GM13977 (cell line): ENCODE data around the gene RPS27A.
"Not testable (repeated sequence)": the region's sequence is repeated elsewhere in the genome, so short reads cannot be mapped to it uniquely, and the experiment has no call there.

ENCODE experiments used
- DNase-seq: peaks from one replicate; pipeline ENCODE4 v3.0.0; 2012; ENCODE audit warnings: low spot score
- in situ Hi-C: fragments of 300-500 bp; cut with MboI; formaldehyde crosslinking; loops from one replicate; pipeline ENCODE4 v1.12.0; 2022; ENCODE audit warnings: low sequenced_read_pairs, low pct_unique_long_range_greater_than_20kb, mixed read lengths, inconsistent platforms; ENCODE audit not compliant: unreplicated experiment
- TF ChIP-seq, protein P1 (sequence below): IDR thresholded peaks from 2 replicates; pipeline ENCODE4 v1.5.1; 2012; ENCODE audit warnings: mild to moderate bottlenecking, control low read depth; ENCODE audit not compliant: insufficient read depth; ENCODE audit errors: extremely low read depth, missing control alignments

Gene RPS27A

DNA sequence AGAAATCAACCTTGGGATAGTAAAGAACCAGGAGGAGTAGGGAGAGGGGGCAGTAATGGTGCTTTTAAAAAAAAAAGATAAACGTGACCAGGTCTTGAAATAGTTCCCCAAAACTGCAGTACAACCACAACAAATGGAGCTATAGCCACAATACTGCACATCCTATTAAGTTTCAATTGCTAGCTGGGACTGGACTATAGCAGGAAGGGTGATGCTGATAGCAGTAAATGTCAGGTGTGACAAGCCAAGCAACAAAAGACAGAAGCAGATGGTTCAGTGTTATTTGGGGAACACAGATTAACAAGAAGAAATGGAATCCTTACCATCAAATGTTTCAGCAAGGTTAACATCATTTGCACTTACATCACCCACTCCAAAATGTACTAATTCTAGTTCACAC, 10.1 kb downstream of the RPS27A start:
- TF ChIP-seq, protein P1, sequence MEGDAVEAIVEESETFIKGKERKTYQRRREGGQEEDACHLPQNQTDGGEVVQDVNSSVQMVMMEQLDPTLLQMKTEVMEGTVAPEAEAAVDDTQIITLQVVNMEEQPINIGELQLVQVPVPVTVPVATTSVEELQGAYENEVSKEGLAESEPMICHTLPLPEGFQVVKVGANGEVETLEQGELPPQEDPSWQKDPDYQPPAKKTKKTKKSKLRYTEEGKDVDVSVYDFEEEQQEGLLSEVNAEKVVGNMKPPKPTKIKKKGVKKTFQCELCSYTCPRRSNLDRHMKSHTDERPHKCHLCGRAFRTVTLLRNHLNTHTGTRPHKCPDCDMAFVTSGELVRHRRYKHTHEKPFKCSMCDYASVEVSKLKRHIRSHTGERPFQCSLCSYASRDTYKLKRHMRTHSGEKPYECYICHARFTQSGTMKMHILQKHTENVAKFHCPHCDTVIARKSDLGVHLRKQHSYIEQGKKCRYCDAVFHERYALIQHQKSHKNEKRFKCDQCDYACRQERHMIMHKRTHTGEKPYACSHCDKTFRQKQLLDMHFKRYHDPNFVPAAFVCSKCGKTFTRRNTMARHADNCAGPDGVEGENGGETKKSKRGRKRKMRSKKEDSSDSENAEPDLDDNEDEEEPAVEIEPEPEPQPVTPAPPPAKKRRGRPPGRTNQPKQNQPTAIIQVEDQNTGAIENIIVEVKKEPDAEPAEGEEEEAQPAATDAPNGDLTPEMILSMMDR = no peak
- in situ Hi-C loops = no loop called here

DNA sequence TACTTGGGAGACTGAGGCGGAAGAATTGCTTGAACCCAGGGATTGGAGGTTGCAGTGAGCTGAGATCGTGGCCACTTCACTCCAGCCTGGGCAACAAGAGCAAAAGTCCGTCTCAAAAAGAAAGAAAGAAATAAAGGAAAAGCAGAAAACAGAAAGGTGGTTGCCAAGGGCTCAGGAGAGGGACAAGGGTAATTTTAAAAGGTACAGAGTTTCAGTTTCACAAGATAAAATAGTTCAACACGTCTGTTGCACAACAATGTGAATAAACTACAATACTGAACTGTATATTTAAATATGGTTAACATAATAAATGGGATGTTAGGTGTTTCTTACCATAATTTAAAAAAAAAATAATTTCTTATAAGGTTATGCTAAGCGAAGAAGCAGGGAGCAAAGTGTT, 12.9 kb downstream of the RPS27A start:
- no peak for DNase-seq
- in situ Hi-C loops = no loop called here
- TF ChIP-seq, protein P1 = no peak

More for the DNA sequence above, 10.1 kb downstream of the RPS27A start:
- DNase-seq = no peak

DNA sequence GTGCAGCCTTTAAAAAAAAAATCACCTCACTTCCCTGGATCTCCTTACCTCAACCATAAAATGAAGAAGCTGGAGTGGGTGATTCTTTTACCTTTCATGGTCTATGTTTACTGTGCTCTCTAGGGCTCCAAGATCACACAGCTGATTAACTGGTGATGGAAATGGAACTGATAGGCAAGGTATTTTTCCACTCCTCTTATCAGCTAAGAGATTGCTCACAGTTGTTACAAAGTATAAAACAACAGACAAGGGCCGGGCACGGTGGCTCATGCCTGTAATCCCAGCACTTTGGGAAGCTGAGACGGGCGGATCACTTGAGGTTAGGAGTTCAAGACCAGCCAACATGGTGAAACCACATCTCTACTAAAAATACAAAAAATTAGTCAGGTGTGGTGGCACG, 14.5 kb downstream of the RPS27A start:
- in situ Hi-C loops = no loop called here
- no peak for DNase-seq
- TF ChIP-seq, protein P1 = no peak

DNA sequence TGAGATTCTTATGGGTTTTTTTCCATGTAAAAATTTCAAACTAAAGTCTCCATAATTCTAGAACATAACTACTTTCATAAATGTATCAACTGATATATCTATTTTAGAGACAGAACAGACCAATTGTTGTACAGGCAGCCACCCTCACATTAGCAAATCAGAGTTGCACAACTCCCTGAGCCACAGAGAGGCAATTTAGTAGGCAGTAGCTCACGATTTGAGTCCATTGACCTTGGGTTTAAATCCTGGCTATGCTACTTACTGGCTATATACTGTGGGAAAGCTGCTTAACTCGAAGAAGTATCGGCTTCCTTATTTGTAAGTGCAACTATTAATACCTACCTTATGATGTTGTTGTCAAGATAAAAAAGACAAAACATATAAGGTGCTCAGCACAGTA, 20.3 kb downstream of the RPS27A start:
- DNase-seq = no peak
- in situ Hi-C loops = no loop called here
- TF ChIP-seq, protein P1 = no peak

DNA sequence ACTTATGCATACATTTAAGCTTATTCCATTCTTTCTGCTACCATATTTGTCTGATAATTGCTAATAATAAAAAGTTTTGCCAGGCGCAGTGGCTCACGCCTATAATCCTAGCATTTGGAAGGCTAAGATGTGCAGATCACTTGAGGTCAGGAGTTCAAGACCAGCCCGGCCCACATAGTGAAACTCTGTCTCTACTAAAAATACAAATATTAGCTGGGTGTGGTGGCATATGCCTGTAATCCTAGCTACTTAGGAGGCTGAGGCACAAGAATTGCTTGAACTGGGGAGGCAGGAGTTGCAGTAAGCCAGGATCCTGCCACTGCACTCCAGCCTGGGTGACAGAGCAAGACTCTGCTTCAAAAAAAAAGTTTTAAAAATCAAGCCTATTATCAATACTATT, 27.1 kb downstream of the RPS27A start:
- in situ Hi-C loops, DNase-seq: not testable (repeated sequence)

DNA sequence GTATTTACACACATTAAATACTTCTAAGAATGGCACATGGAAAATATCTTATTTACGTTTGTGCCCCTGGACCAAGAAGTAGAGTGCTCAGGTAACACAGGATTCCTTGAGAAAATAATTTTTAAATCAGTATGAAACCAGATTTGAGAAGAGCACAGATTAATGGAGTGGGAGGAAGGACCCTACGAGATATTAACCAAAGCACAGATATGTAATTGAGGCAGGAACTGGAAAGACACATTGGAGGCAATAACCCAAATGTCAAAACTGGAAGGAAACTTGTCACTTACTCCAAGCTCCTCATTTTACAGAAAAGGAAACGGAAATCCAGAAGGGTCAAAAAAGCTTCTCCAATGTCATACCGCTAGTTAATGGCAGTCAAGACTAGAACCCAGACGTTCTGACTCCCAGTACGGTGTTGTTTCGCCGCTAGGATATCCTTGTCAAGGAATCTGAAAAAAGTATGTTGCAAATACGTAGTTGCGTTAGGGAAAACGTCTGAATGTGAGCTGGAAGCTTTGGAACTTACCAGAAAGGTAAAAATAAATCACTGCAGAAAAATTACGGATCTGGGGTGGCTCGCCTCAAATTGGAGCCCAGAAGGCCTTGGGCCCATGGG, 35.9 kb downstream of the RPS27A start:
- in situ Hi-C loops = no loop called here
- DNase-seq = no peak
- TF ChIP-seq, protein P1 = no peak

DNA sequence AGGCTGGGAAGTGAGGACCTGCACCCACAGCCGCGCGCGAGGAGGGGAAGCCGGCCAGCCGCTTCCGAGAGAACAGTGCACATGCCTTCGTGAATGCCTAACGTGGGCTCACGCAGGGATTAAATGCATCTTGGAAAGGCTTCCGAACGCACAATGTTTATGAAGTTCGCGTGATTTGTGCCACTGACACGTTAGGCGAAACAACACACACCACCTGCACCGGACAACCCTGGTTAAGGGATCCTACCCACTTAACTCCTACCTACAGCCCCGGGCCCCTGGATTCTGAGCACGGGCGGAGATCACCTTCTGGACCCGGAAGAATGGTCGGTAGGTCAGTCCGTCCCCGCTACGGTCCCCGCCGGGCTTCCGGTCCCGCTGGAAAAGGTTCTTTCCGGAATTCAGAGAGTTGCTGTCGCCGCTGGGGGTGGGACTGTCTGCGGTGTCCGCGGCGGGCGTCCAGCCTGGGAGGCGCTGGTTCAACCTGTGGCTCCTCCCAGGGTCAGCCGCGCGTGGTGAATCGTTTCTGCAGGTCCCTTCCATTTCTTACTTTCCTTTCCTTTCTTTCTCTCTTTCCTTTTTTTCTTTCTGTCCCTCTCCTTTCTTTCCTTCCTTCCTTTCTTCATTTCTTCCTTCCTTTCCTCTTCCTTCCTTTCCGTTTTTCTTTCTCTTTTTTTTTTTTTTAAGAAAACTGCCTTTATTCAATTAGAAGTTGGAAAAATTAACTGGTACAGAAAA, 36.6 kb downstream of the RPS27A start, which contains the start of gene MTIF2:
TSS of gene MTIF2 (minus strand) at position 325 of the 738 bp plus-strand sequence. CDS start 5,373 bp downstream, outside the sequence.
- TF ChIP-seq, protein P1 = peak; percentile 26
- peak; percentile 89 for DNase-seq
- in situ Hi-C loops = no loop called here
